ENCODE results near the gene SLX9. TPM values are rescaled to one million over a fixed set of nuclear protein-coding genes. Genes with fewer than 3 reads are reported as not detected.

The SLX9 gene
- total RNA-seq, 2 experiments from 2014 or later, result 60.7 to 64.6 TPM

- peaks cover 19% of the 10 kb centered on the region for H3K36me3 Mint-ChIP-seq
- POLR2A ChIA-PET, result interaction anchor here (0.9 kb wide), 1 partner anchor 19 kb away, joined by 3 read pairs; no protein-coding TSS in a partner anchor
- no peaks in the 10 kb centered on the region for H3K27me3 Mint-ChIP-seq
- DNase-seq, result no peak
- H3K4me3 Mint-ChIP-seq, result no peak overlapping the region
- H3K27ac Mint-ChIP-seq, result no peak overlapping the region
- intact Hi-C loops (cut with micrococcal nuclease), result no loop called here
- H3K9me3 Mint-ChIP-seq, result no peaks in the 10 kb centered on the region
- CTCF ChIA-PET, result interaction anchor here (0.6 to 8.5 kb wide), 2 partner anchors 179 to 756 kb away, joined by 4 to 63 read pairs; no protein-coding TSS in a partner anchor
- H3K4me1 Mint-ChIP-seq (ENCODE audit: low read depth), result peaks cover 13% of the 10 kb centered on the region
Observed at GRCh38 chr21:44960141-44961092, 20.6 kb downstream of the SLX9 start.

- H3K9me3 Mint-ChIP-seq, result no peaks in the 10 kb centered on the region
- no peak for DNase-seq
- peaks cover 19% of the 10 kb centered on the region for H3K36me3 Mint-ChIP-seq
- peaks cover 22% of the 10 kb centered on the region for H3K4me1 Mint-ChIP-seq (ENCODE audit: low read depth)
- no peaks in the 10 kb centered on the region for H3K27me3 Mint-ChIP-seq
- H3K27ac Mint-ChIP-seq, result no peak overlapping the region
- ChIA-PET POLR2A (no interaction called here), CTCF (interaction anchor here (1.6 to 8.5 kb wide), 3 partner anchors 12 to 176 kb away, joined by 7 to 63 read pairs (median 36); no protein-coding TSS in a partner anchor)
- no peak overlapping the region for H3K4me3 Mint-ChIP-seq
- intact Hi-C loops (cut with micrococcal nuclease), result no loop called here
Observed at GRCh38 chr21:44962403-44962966, 22.7 kb downstream of the SLX9 start.

- intact Hi-C loops (cut with micrococcal nuclease), result no loop called here
- ChIA-PET CTCF (interaction anchor here (0.9 to 8.5 kb wide), 4 partner anchors 14 to 175 kb away, joined by 3 to 63 read pairs (median 22); no protein-coding TSS in a partner anchor), POLR2A (no interaction called here)
- no peaks in the 10 kb centered on the region for H3K27me3 Mint-ChIP-seq
- H3K4me3 Mint-ChIP-seq, result no peak overlapping the region
- H3K4me1 Mint-ChIP-seq (ENCODE audit: low read depth), result peaks cover 23% of the 10 kb centered on the region
- no peaks in the 10 kb centered on the region for H3K9me3 Mint-ChIP-seq
- DNase-seq, result no peak
- peaks cover 19% of the 10 kb centered on the region for H3K36me3 Mint-ChIP-seq
- no peak overlapping the region for H3K27ac Mint-ChIP-seq
Observed at GRCh38 chr21:44964381-44964780, 24.6 kb downstream of the SLX9 start.

GRCh38 chr21:44965251-44966022 is 25.6 kb downstream of the SLX9 start:
- CTCF ChIA-PET, result interaction anchor here (0.7 to 8.5 kb wide), 6 partner anchors 14 to 174 kb away, joined by 3 to 63 read pairs (median 3); no protein-coding TSS in a partner anchor
- peak; percentile 63 for DNase-seq
- POLR2A ChIA-PET, result no interaction called here
- Mint-ChIP-seq H3K27ac (no peak overlapping the region), H3K4me1 (ENCODE audit: low read depth) (peaks cover 28% of the 10 kb centered on the region), H3K27me3 (no peaks in the 10 kb centered on the region), H3K4me3 (no peak overlapping the region), H3K9me3 (no peaks in the 10 kb centered on the region), H3K36me3 (peaks cover 19% of the 10 kb centered on the region)
- intact Hi-C loops (cut with micrococcal nuclease), result no loop called here

- H3K27me3 Mint-ChIP-seq, result no peaks in the 10 kb centered on the region
- POLR2A ChIA-PET, result no interaction called here
- H3K4me1 Mint-ChIP-seq (ENCODE audit: low read depth), result peaks cover 28% of the 10 kb centered on the region
Observed at GRCh38 chr21:44966135-44967081, 26.6 kb downstream of the SLX9 start.

GRCh38 chr21:44967082-44968047 is 27.5 kb downstream of the SLX9 start:
- Mint-ChIP-seq H3K4me3 (no peak overlapping the region), H3K4me1 (ENCODE audit: low read depth) (peaks cover 28% of the 10 kb centered on the region), H3K27ac (no peak overlapping the region), H3K27me3 (no peaks in the 10 kb centered on the region), H3K9me3 (no peaks in the 10 kb centered on the region), H3K36me3 (peaks cover 14% of the 10 kb centered on the region)
- DNase-seq, result no peak
- ChIA-PET POLR2A (no interaction called here), CTCF (interaction anchor here (0.6 to 8.5 kb wide), 4 partner anchors 18 to 464 kb away, joined by 3 to 63 read pairs (median 4); no protein-coding TSS in a partner anchor)
- intact Hi-C loops (cut with micrococcal nuclease), result no loop called here

More at GRCh38 chr21:44966135-44967081, 26.6 kb downstream of the SLX9 start:
- no peak overlapping the region for H3K27ac Mint-ChIP-seq
- intact Hi-C loops (cut with micrococcal nuclease), result no loop called here
- no peak for DNase-seq
- CTCF ChIA-PET, result interaction anchor here (0.6 to 8.5 kb wide), 5 partner anchors 15 to 463 kb away, joined by 3 to 63 read pairs (median 3); no protein-coding TSS in a partner anchor
- H3K9me3 Mint-ChIP-seq, result no peaks in the 10 kb centered on the region
- peaks cover 18% of the 10 kb centered on the region for H3K36me3 Mint-ChIP-seq
- no peak overlapping the region for H3K4me3 Mint-ChIP-seq

- Mint-ChIP-seq H3K27ac (no peak overlapping the region), H3K4me1 (ENCODE audit: low read depth) (peaks cover 26% of the 10 kb centered on the region), H3K36me3 (peaks cover 7% of the 10 kb centered on the region), H3K27me3 (no peaks in the 10 kb centered on the region), H3K4me3 (no peak overlapping the region), H3K9me3 (no peaks in the 10 kb centered on the region)
- POLR2A ChIA-PET, result no interaction called here
- DNase-seq, result no peak
- intact Hi-C loops (cut with micrococcal nuclease), result no loop called here
- CTCF ChIA-PET, result interaction anchor here (0.9 kb wide), 1 partner anchor 30 kb away, joined by 3 read pairs; no protein-coding TSS in a partner anchor
Observed at GRCh38 chr21:44969066-44969670, 29.3 kb downstream of the SLX9 start.

GRCh38 chr21:44969931-44970755 is 30.3 kb downstream of the SLX9 start:
- Mint-ChIP-seq H3K27ac (no peak overlapping the region), H3K4me1 (ENCODE audit: low read depth) (peaks cover 17% of the 10 kb centered on the region), H3K4me3 (no peak overlapping the region), H3K9me3 (no peaks in the 10 kb centered on the region), H3K36me3 (peaks cover 4% of the 10 kb centered on the region), H3K27me3 (no peaks in the 10 kb centered on the region)
- CTCF ChIA-PET, result interaction anchor here (0.9 kb wide), 1 partner anchor 29 kb away, joined by 3 read pairs; no protein-coding TSS in a partner anchor
- POLR2A ChIA-PET, result no interaction called here
- intact Hi-C loops (cut with micrococcal nuclease), result no loop called here
- no peak for DNase-seq

- ChIA-PET POLR2A (no interaction called here), CTCF (interaction anchor here (1.2 kb wide), 1 partner anchor 157 kb away, joined by 3 read pairs; no protein-coding TSS in a partner anchor)
- Mint-ChIP-seq H3K4me1 (ENCODE audit: low read depth) (peaks cover 10% of the 10 kb centered on the region), H3K36me3 (peaks cover 4% of the 10 kb centered on the region), H3K27ac (no peak overlapping the region), H3K4me3 (no peak overlapping the region), H3K27me3 (no peaks in the 10 kb centered on the region), H3K9me3 (no peaks in the 10 kb centered on the region)
- DNase-seq, result no peak
- intact Hi-C loops (cut with micrococcal nuclease), result no loop called here
Observed at GRCh38 chr21:44970766-44971671, 31.2 kb downstream of the SLX9 start.
